MG63 (cell line): ENCODE data around the gene CCBE1. TPM values are rescaled to one million over a fixed set of nuclear protein-coding genes. Genes with fewer than 3 reads are reported as not detected.
A peak's percentile ranks its signal among the peaks of the same experiment; 100 is the strongest.

Experiments
- DNase-seq: peaks from one replicate; pipeline ENCODE4 v3.0.0-alpha.2; 2020
- H3K27me3 ChIP-seq: fragments of 250-450 bp; sonication (Bioruptor Pico); 2 replicates; pipeline ENCODE4 v1.5.1; 2020; ENCODE audit warnings: mild to moderate bottlenecking, moderate library complexity
- H3K36me3 ChIP-seq: fragments of 250-450 bp; sonication (Bioruptor Pico); 2 replicates; pipeline ENCODE4 v1.5.1; 2020; ENCODE audit warnings: mild to moderate bottlenecking, moderate library complexity
- H3K4me3 ChIP-seq: fragments of 250-450 bp; sonication (Bioruptor Pico); 2 replicates; pipeline ENCODE4 v1.5.1; 2020; ENCODE audit warnings: mild to moderate bottlenecking, moderate library complexity
- H3K9me3 ChIP-seq: fragments of 250-450 bp; sonication (Bioruptor Pico); 2 replicates; pipeline ENCODE4 v1.5.1; 2020; ENCODE audit warnings: mild to moderate bottlenecking, moderate library complexity
- total RNA-seq: library from RNA; depleted of rRNA; stranded (reverse); fragments of >200 nt; shearing (Covaris generic); gene quantifications from 2 replicates; pipeline ENCODE4 v1.2.3, GENCODE V29; 2014; ENCODE audit warnings: low replicate concordance

Gene CCBE1
- total RNA-seq, 1 experiment from 2014 or later: 26.3 TPM

- no peak for DNase-seq
- Histone ChIP-seq H3K27me3 (no peaks in the 10 kb centered on the region), H3K9me3 (no peaks in the 10 kb centered on the region), H3K4me3 (no peak overlapping the region), H3K36me3 (peaks cover 8% of the 10 kb centered on the region)
These were observed 196.5 kb downstream of the CCBE1 start for GRCh38 chr18:59500765-59501164.

- Histone ChIP-seq H3K4me3 (no peak overlapping the region), H3K27me3 (no peaks in the 10 kb centered on the region), H3K9me3 (peaks cover 6% of the 10 kb centered on the region; the same call in 1 of the 2 replicates), H3K36me3 (peaks cover 8% of the 10 kb centered on the region)
- no peak for DNase-seq
These were observed 198.6 kb downstream of the CCBE1 start for GRCh38 chr18:59498506-59499086.

- H3K9me3 ChIP-seq: peaks cover 9% of the 10 kb centered on the region; the same call in 1 of the 2 replicates
- no peak overlapping the region for H3K4me3 ChIP-seq
- H3K27me3 ChIP-seq: no peaks in the 10 kb centered on the region
- no peak for DNase-seq
- no peaks in the 10 kb centered on the region for H3K36me3 ChIP-seq
These were observed 204.3 kb downstream of the CCBE1 start for GRCh38 chr18:59492756-59493421.

GRCh38 chr18:59488899-59489298 lies 208.3 kb downstream of the CCBE1 start:
- Histone ChIP-seq H3K4me3 (no peak overlapping the region), H3K36me3 (no peaks in the 10 kb centered on the region), H3K27me3 (no peaks in the 10 kb centered on the region), H3K9me3 (peaks cover 5% of the 10 kb centered on the region; the same call in 1 of the 2 replicates)
- DNase-seq: no peak

GRCh38 chr18:59485382-59485781 lies 211.8 kb downstream of the CCBE1 start:
- Histone ChIP-seq H3K4me3 (no peak overlapping the region), H3K9me3 (no peaks in the 10 kb centered on the region), H3K27me3 (no peaks in the 10 kb centered on the region), H3K36me3 (no peaks in the 10 kb centered on the region; the same call in 1 of the 2 replicates)
- no peak for DNase-seq

- Histone ChIP-seq H3K36me3 (no peaks in the 10 kb centered on the region; the same call in 1 of the 2 replicates), H3K9me3 (no peaks in the 10 kb centered on the region), H3K4me3 (no peak overlapping the region), H3K27me3 (no peaks in the 10 kb centered on the region)
- peak; percentile 49 for DNase-seq
These were observed 212.5 kb downstream of the CCBE1 start for GRCh38 chr18:59484561-59485328.

GRCh38 chr18:59484131-59484530 lies 213.1 kb downstream of the CCBE1 start:
- H3K4me3 ChIP-seq: no peak overlapping the region
- no peak for DNase-seq
- H3K27me3 ChIP-seq: no peaks in the 10 kb centered on the region
- H3K36me3 ChIP-seq: no peaks in the 10 kb centered on the region; the same call in 1 of the 2 replicates
- H3K9me3 ChIP-seq: no peaks in the 10 kb centered on the region

GRCh38 chr18:59481436-59481835 lies 215.8 kb downstream of the CCBE1 start:
- Histone ChIP-seq H3K4me3 (no peak overlapping the region), H3K36me3 (no peaks in the 10 kb centered on the region; the same call in 1 of the 2 replicates), H3K27me3 (no peaks in the 10 kb centered on the region), H3K9me3 (no peaks in the 10 kb centered on the region)
- DNase-seq: no peak

GRCh38 chr18:59479776-59480175 lies 217.4 kb downstream of the CCBE1 start:
- no peaks in the 10 kb centered on the region for H3K27me3 ChIP-seq
- DNase-seq: no peak
- no peaks in the 10 kb centered on the region; the same call in 1 of the 2 replicates for H3K36me3 ChIP-seq
- no peak overlapping the region for H3K4me3 ChIP-seq
- H3K9me3 ChIP-seq: no peaks in the 10 kb centered on the region

GRCh38 chr18:59478591-59478990 lies 218.6 kb downstream of the CCBE1 start:
- no peak for DNase-seq

GRCh38 chr18:59477849-59478248 lies 219.4 kb downstream of the CCBE1 start:
- DNase-seq: no peak
- peaks cover 3% of the 10 kb centered on the region for H3K36me3 ChIP-seq
- no peaks in the 10 kb centered on the region for H3K9me3 ChIP-seq
- H3K4me3 ChIP-seq: no peak overlapping the region
- no peaks in the 10 kb centered on the region for H3K27me3 ChIP-seq

More at GRCh38 chr18:59478591-59478990, 218.6 kb downstream of the CCBE1 start:
- Histone ChIP-seq H3K36me3 (peaks cover 3% of the 10 kb centered on the region), H3K27me3 (no peaks in the 10 kb centered on the region), H3K9me3 (no peaks in the 10 kb centered on the region), H3K4me3 (no peak overlapping the region)

GRCh38 chr18:59470561-59471121 lies 226.6 kb downstream of the CCBE1 start:
- no peak for DNase-seq
- Histone ChIP-seq H3K27me3 (no peaks in the 10 kb centered on the region), H3K4me3 (no peak overlapping the region), H3K36me3 (peaks cover 29% of the 10 kb centered on the region), H3K9me3 (no peaks in the 10 kb centered on the region)

GRCh38 chr18:59469463-59470180 lies 227.6 kb downstream of the CCBE1 start:
- no peak overlapping the region for H3K4me3 ChIP-seq
- H3K9me3 ChIP-seq: no peaks in the 10 kb centered on the region
- H3K36me3 ChIP-seq: peaks cover 29% of the 10 kb centered on the region
- DNase-seq: no peak
- H3K27me3 ChIP-seq: no peaks in the 10 kb centered on the region

- DNase-seq: no peak
- Histone ChIP-seq H3K4me3 (no peak overlapping the region), H3K27me3 (no peaks in the 10 kb centered on the region), H3K9me3 (no peaks in the 10 kb centered on the region), H3K36me3 (peaks cover 31% of the 10 kb centered on the region)
These were observed 228.4 kb downstream of the CCBE1 start for GRCh38 chr18:59468821-59469220.

GRCh38 chr18:59467497-59467896 lies 229.7 kb downstream of the CCBE1 start:
- no peak for DNase-seq
- no peak overlapping the region for H3K4me3 ChIP-seq
- no peaks in the 10 kb centered on the region for H3K9me3 ChIP-seq
- H3K36me3 ChIP-seq: peaks cover 31% of the 10 kb centered on the region
- no peaks in the 10 kb centered on the region for H3K27me3 ChIP-seq

GRCh38 chr18:59466980-59467379 lies 230.2 kb downstream of the CCBE1 start:
- H3K27me3 ChIP-seq: no peaks in the 10 kb centered on the region
- no peak overlapping the region for H3K4me3 ChIP-seq
- H3K9me3 ChIP-seq: no peaks in the 10 kb centered on the region
- no peak for DNase-seq
- peaks cover 29% of the 10 kb centered on the region for H3K36me3 ChIP-seq
